Stimulated activated naive CD8-positive, alpha-beta T cell treated with anti-CD3 and anti-CD28 coated beads, Interleukin-15, amount 100 ng/mL, for 72 hours (primary cell): ENCODE data around the gene ZBTB3.
"Not testable (repeated sequence)": the region's sequence is repeated elsewhere in the genome, so short reads cannot be mapped to it uniquely, and the experiment has no call there.

Source experiments
- ATAC-seq: fragments of 150-1000 bp; cut with Tn5 transposase; 2 replicates; pipeline ENCODE4 v1.10.0; 2021; ENCODE audit warnings: mild to moderate bottlenecking, moderate library complexity
- DNase-seq, 2 donors: peaks; one replicate each; pipeline ENCODE4 v3.0.0; 2021 to 2022
- H3K27ac Mint-ChIP-seq, 2 donors: one replicate each; pipeline ENCODE4 v1.8.0; 2022; ENCODE audit warnings: mild to moderate bottlenecking in 2 of 2, mixed read lengths in 2 of 2, moderate library complexity in 2 of 2
- H3K27me3 Mint-ChIP-seq: one replicate; pipeline ENCODE4 v1.8.0; 2022; ENCODE audit warnings: mixed read lengths
- H3K4me1 Mint-ChIP-seq: one replicate; pipeline ENCODE4 v1.8.0; 2022; ENCODE audit warnings: mild to moderate bottlenecking, mixed read lengths
- H3K4me3 Mint-ChIP-seq, 2 donors: one replicate each; pipeline ENCODE4 v1.8.0; 2022; ENCODE audit warnings: mild to moderate bottlenecking in 2 of 2, mixed read lengths in 2 of 2, moderate library complexity in 1 of 2
- H3K9me3 Mint-ChIP-seq, 2 donors: one replicate each; pipeline ENCODE4 v1.8.0; 2022; ENCODE audit warnings: mixed read lengths in 2 of 2

The ZBTB3 gene

DNA sequence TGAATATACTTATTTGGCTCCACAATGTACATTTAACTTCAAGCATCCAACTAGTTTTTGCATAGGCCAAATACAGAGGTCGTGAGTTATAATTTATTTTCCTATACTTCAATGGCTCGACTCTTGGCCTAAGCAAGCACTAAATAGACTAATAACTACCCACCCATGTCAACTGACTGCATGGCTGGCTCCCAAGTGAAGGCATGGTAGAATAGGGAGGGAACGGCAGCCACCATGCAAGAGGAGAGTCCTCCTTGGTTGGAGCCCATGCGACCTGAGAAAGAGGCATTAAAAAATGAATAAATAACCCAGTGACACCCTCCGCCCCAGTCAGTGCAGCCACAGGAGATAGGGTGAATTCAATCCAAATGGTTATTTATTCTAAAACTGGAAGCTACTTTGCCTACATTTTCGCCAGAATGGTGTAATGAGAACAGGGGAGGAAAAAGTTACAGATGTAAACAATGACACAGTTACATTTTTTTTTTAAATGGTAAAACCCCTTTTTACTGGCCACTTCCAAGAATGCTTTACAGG is 41.6 kb downstream of the ZBTB3 start:
- H3K9me3 Mint-ChIP-seq, result no peaks in the 10 kb centered on the region
- peak overlapping the region; percentile 68 to 92 for H3K27ac Mint-ChIP-seq
- no peaks in the 10 kb centered on the region for H3K27me3 Mint-ChIP-seq
- peak overlapping the region; percentile 56 to 64 for H3K4me3 Mint-ChIP-seq
- ATAC-seq (no peak), DNase-seq (no peak)
- peaks cover 81% of the 10 kb centered on the region for H3K4me1 Mint-ChIP-seq

DNA sequence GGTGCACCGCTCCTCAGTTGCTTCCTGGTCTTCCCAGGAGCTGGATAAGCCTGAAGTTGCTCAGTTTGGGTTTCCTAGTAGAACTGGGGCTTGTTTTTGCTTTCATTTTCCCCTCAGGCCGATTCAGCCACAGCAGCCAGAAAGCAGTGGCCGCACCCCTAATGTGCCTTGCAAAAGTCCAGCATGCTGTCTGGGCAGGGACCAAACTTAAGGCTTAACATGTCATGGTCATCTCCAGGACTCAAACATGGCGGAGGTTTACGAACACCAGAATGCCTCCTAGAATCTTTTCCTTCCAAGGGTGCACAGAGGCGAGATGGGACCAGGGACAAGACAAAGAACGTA is 44.0 kb downstream of the ZBTB3 start:
- Mint-ChIP-seq H3K4me3 (peak overlapping the region; percentile 86 to 93), H3K4me1 (peaks cover 84% of the 10 kb centered on the region), H3K9me3 (no peaks in the 10 kb centered on the region), H3K27me3 (no peaks in the 10 kb centered on the region), H3K27ac (peak overlapping the region; percentile 93 to 97)
- ATAC-seq (no peak), DNase-seq (no peak)

DNA sequence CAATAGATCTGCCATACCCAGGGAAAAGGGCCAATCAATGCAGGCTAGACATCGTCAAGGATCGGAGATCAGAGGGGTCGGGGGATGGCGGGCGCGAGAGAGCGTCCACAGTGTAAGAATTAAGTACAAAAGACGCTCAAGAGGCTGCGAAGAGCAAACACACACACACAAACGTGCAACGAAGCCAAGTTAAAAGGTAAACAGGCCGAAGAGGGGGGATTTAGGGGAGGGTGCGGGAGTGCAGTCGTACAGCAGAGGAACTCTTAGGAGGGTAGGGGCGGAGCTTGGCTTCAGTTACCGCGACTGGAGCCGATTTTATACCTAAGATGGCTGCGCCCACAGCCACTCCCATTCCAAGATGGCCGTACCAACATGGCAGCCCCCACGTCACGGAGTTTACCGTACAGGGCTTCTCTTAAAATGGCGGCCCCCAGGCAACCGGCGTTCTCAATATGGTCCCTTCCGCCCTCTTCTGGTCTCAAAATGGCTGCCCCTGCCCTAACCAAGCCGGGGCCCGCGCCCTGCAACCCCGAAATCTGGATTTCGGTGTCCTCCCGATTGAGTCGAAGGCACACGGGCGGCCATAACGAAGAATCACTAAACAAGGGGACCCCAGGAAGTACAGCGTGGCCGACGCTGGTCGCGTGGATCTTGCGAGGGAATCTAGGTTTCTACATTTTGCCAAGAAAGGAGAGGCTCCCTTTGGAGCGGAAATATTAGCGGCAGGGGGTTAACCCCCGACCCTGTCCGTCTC is 44.5 kb downstream of the ZBTB3 start:
- ATAC-seq (peak; percentile 84), DNase-seq (peak; percentile 93 to 97)
- Mint-ChIP-seq H3K4me3 (peak overlapping the region; percentile 86 to 93), H3K9me3 (no peaks in the 10 kb centered on the region), H3K27ac (peak overlapping the region; percentile 93 to 97), H3K4me1 (peaks cover 79% of the 10 kb centered on the region), H3K27me3 (no peaks in the 10 kb centered on the region)

DNA sequence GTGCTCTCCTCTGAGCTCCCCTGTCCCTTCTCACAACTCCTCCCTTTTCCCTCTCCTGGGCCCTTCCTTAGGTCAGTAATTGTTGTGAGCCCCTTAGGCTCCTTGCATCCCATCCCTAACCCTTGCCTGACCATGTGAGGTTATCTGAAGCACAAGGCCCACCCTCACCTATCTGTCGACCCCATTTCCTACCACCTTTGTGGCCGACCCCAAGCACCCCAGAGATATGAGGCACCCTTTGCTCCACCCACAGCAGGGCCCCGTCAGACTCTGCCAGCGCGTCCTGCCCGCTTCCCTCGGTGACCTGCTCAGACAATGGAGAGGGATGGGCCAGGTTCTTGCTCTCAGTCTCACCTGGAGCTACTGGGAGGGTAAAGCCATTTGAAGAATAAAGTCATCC is 45.2 kb downstream of the ZBTB3 start:
- DNase-seq, result peak in 1 of 2 donors; percentile 62
- H3K27me3 Mint-ChIP-seq, result no peaks in the 10 kb centered on the region
- H3K27ac Mint-ChIP-seq, result peak overlapping the region; percentile 93 to 97
- no peaks in the 10 kb centered on the region for H3K9me3 Mint-ChIP-seq
- peak; percentile 62 for ATAC-seq
- peaks cover 72% of the 10 kb centered on the region for H3K4me1 Mint-ChIP-seq
- H3K4me3 Mint-ChIP-seq, result peak overlapping the region; percentile 86 to 93

DNA sequence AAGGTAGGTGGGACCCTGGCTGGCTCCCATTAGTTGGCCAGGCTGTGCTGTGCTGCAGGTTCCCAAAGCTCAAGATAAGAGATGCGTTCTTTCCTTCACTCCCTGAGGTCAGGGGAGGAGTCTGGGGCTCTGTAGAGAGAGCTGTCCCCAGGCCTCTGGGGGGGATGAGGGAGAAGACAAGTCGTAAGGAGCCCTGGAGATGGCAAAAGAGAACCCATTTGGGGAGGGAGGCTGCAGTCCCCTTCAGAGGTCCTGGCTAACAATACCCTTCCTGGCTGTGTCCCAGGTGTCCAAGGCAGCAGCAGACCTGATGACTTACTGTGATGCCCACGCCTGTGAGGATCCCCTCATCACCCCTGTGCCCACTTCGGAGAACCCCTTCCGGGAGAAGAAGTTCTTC is 45.6 kb downstream of the ZBTB3 start:
- Mint-ChIP-seq H3K27me3 (no peaks in the 10 kb centered on the region), H3K4me1 (peaks cover 68% of the 10 kb centered on the region), H3K4me3 (peak overlapping the region; percentile 86 to 93), H3K9me3 (no peaks in the 10 kb centered on the region), H3K27ac (peak overlapping the region; percentile 93 to 97)
- DNase-seq (no peak), ATAC-seq (no peak)

DNA sequence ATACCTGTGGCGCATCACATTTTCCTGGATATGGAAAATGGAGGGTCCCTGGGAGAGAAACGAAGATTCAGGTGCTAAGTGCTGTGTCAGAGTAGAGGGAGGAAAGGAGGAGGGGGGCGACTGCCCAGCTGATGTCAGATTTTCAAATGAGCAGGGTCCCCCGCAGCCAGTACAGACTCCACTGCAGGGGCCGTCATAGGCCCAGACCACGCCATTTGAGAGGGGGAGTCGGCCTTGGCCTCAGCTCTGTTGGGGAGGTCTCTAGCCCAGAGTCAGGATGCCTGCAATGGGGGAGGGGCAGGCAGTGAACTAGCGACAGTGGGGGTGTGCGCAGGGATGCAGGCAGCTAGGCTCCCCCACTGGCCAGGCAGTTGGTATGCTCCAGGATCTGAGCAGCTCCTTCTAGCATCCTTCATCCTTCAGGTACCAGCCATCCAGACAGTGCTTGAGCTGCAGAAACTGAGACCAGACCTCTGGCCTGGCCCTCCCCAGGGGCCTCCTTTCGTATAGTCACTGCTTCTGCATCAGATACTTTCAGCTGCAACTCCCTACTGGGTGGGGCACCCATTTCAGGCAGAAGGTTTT is 46.6 kb downstream of the ZBTB3 start, which contains the start of the genes BSCL2 and GNG3:
TSS of gene BSCL2 (minus strand) at position 148 of the 585 bp plus-strand sequence. CDS start 229 bp downstream, outside the sequence.
TSS of gene GNG3 (plus strand) at position 400 of the 585 bp plus-strand sequence. CDS start 620 bp downstream, outside the sequence.
- ATAC-seq (no peak), DNase-seq (no peak)
- peak within 1 kb of the TSS; percentile 93 to 97 for H3K27ac Mint-ChIP-seq
- peaks cover 62% of the 10 kb centered on the region for H3K4me1 Mint-ChIP-seq
- H3K27me3 Mint-ChIP-seq, result no peaks in the 10 kb centered on the region
- H3K4me3 Mint-ChIP-seq, result peak within 1 kb of the TSS; percentile 95 to 96
- H3K9me3 Mint-ChIP-seq, result no peaks in the 10 kb centered on the region

DNA sequence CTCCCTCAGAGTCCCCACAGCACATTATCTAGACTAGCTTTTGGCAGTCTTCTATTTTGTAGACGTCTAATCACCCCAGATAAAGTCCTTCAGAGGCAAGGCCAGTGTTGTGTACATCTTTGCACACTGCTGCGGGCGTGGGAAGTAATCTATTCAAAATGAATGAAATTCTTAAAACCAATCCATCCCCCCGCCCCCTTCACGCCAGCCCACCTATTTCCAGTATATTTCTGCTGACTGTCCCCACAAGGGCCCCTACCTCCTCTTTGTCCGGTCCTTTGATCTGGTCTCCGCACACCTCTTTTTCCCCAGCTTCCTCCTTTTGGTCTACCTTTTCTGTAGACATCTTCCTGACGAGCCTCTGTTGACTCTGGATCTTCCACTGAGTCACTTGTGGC is 47.1 kb downstream of the ZBTB3 start:
- Mint-ChIP-seq H3K9me3 (no peaks in the 10 kb centered on the region), H3K27ac (peak overlapping the region; percentile 12 to 84), H3K4me1 (peaks cover 60% of the 10 kb centered on the region), H3K27me3 (no peaks in the 10 kb centered on the region), H3K4me3 (peak overlapping the region; percentile 95 to 96)
- DNase-seq (no peak), ATAC-seq (no peak)

DNA sequence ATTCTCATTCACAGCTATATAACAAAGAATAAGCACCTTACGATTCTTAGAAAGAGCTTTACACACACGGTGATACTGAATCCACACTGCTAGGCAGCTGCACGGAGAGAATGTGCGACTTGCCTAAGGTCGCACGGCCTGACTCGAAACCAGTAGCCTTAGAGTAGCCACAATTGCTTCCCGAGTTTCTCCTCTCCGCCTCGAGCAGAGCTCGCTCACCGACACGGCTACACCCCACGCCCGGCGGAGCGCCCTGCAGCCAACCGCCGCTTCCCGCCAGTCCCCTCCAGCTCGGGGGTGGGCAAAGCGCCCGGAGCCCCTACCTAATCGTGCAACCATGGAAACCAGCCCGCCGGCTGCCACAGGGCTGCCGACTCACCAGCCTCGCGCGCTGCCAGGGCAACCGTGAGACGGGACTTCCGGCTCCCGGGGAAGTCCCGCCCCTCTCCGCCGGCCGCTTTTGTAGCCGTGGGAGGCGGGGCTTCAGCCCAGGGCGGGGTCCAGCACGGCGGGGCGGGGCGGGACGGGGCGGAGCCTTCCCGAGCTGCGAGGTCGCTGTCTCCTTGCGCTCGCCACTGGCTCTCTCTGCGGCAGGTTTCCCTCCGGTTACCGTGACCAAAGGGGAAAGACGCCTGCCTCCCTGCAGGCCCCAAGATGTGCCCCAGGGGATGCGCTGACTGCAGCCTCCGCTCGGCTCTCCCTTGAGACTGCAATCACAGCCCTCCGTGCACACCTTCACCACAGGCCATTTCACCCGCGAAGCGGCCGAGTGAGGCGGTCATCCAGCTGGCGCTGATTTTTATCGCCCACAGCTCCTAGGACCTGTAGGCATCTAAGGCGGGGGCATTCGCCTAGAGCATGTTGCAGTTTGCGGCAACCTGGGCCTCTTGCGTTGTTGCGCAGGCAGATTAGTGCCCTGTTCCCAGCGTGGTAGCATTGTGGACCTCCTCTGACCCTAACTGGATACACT is 47.8 kb downstream of the ZBTB3 start:
- H3K9me3 Mint-ChIP-seq, result no peaks in the 10 kb centered on the region
- H3K27me3 Mint-ChIP-seq, result no peaks in the 10 kb centered on the region
- peaks cover 60% of the 10 kb centered on the region for H3K4me1 Mint-ChIP-seq
- peak overlapping the region; percentile 77 to 90 for H3K27ac Mint-ChIP-seq
- ATAC-seq, result peak; percentile 79
- peak overlapping the region; percentile 95 to 96 for H3K4me3 Mint-ChIP-seq
- DNase-seq, result peak; percentile 91 to 92

DNA sequence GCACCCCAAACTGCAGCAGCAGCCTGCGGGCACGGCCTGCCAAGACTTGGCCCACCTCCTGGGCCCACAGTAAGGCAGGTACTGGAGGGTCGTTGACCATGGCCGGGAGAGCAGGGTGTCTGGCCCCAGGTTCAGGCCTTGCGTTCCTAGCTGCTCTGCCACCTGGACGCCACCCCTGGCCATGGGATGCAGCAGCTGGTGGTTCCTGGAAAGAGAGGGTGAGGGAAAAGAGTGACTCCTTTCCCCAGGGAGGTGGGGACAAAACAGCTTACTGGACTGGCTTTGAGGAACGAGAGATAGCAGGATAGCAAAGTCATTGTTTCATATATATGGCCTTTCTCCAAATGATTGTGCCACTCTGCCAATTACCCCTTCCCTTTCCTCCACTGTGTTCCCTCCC is 48.5 kb downstream of the ZBTB3 start:
- H3K27ac Mint-ChIP-seq, result peak overlapping the region in 1 of 2 donors; percentile 90
- ATAC-seq, result no peak
- no peaks in the 10 kb centered on the region for H3K9me3 Mint-ChIP-seq
- DNase-seq, result no peak
- H3K4me1 Mint-ChIP-seq, result peaks cover 56% of the 10 kb centered on the region
- no peaks in the 10 kb centered on the region for H3K27me3 Mint-ChIP-seq
- H3K4me3 Mint-ChIP-seq, result peak overlapping the region; percentile 95 to 96

DNA sequence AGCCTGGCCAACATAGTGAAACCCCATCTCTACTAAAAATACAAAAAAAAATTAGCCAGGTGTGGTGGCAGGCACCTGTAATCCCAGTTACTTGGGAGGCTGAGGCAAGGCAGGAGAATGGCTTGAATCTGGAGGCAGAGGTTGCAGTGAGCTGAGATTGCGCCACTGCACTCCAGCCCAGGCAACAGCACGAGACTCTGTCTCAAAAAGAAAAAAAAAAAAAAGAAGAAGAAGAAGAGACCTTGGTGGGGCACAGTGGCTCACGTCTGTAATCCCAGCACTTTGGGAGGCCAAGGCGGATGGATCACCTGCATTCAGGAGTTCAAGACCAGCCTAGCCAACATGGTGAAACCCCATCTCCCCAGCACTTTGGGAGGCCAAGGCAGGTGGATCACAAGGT is 50.0 kb downstream of the ZBTB3 start:
- not testable (repeated sequence) for H3K4me3 Mint-ChIP-seq, DNase-seq, H3K27me3 Mint-ChIP-seq, H3K27ac Mint-ChIP-seq, H3K9me3 Mint-ChIP-seq, ATAC-seq
- peaks cover 45% of the 10 kb centered on the region for H3K4me1 Mint-ChIP-seq

DNA sequence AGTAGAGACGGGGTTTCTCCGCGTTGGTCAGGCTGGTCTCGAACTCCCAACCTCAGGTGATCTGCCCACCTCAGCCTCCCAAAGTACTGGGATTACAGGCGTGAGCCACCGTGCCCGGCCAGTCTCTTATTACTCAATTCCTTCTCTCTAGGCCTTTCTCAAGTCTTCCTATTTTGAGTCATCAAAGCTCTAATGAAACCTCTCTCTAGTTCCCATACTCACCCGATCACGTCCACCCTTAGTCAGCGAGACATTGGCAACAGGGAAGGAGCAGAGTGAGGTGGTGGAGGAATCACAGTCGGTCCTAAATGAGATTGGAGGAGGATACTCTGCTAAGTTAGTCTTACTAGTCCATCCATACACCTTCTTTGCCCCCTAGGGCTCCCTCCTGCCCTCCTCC is 51.7 kb downstream of the ZBTB3 start:
- H3K9me3 Mint-ChIP-seq, result no peaks in the 10 kb centered on the region
- no peak overlapping the region for H3K4me3 Mint-ChIP-seq
- H3K4me1 Mint-ChIP-seq, result peaks cover 29% of the 10 kb centered on the region
- DNase-seq (no peak), ATAC-seq (no peak)
- H3K27ac Mint-ChIP-seq, result no peak overlapping the region
- H3K27me3 Mint-ChIP-seq, result no peaks in the 10 kb centered on the region
